A673 (cell line): ENCODE measurements around the gene DDX59.

Experiments used
- CTCF ChIP-seq: fragments of 300-800, 200-600 bp; sonication (generic); conservative IDR thresholded peaks from 2 replicates; pipeline ENCODE4 v1.5.1; 2017; ENCODE audit warnings: low read depth, mild to moderate bottlenecking, antibody characterized with exemption, low read length, moderate library complexity, mixed read lengths
- EZH2 ChIP-seq: fragments of 200-600 bp; sonication (generic); IDR thresholded peaks from 2 replicates; pipeline ENCODE4 v1.6.1; 2017; ENCODE audit warnings: borderline replicate concordance, low read depth, mild to moderate bottlenecking, mixed read lengths, antibody characterized with exemption, low read length; ENCODE audit not compliant: poor library complexity, severe bottlenecking

DNA sequence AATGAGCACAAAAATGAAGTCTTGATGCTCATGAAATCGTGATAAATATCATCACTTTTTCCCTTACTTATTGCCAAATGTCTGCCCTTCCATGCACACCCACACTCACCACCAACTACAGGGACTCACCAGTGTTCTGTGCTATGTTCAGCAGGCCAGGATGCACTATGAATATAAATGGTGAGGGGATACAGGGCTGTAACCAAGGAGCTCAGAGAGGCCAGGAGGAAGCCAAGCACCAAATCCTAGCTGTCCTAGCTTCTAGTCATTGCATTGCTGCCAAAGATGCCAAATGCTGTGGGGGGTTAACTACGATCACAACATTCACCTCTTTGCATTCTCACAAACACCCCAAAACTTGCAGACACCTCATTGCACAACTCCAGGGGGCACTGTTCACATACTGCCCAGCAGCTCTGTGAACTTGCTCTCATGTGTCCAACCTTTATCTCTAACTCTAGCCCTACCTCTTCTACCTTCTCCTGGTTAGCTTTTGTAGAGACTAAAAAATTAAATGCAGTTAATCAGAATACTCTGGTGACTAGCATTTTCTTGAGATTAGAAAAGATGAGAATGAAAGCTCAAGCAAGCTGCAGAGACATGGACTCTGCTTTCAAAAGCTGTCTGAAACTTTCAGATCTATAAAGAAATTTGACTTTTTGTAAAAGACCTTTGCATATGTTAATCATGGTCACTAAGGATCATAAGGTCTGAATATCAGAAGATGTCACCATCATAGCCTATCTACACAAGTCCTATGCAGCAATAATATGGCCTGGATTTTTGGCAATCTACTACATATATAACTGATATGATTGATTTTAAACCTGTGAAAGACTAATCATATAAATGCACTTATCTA, 35.2 kb downstream of the DDX59 start:
- TF ChIP-seq CTCF, result peak; percentile 46
- no peak for TF ChIP-seq EZH2
